ENCODE data around the gene IFNAR1. TPM values are rescaled to one million over a fixed set of nuclear protein-coding genes. Genes with fewer than 3 reads are reported as not detected.

The IFNAR1 gene
- total RNA-seq, 1 experiment from 2014 or later = 14.2 TPM

GRCh38 chr21:33355355-33355754 is 30.6 kb downstream of the IFNAR1 start:
- TF ChIP-seq CTCF (conservative IDR thresholded peaks at IDR 0.05) = no peak
- H3K9me3 Mint-ChIP-seq = no peaks in the 10 kb centered on the region

More at GRCh38 chr21:33355355-33355754, 30.6 kb downstream of the IFNAR1 start:
- no peak overlapping the region for H2BK15ac ChIP-seq (ENCODE audit: low read depth, low read length)
- H2BK20ac ChIP-seq (ENCODE audit: low read depth, low read length, poor library complexity, severe bottlenecking) = no peak overlapping the region
- H3K79me1 ChIP-seq (ENCODE audit: insufficient read depth, low read depth, low read length, poor library complexity, severe bottlenecking) = no peaks in the 10 kb centered on the region
- Mint-ChIP-seq H3K4me3 (no peak overlapping the region), H3K27ac (no peak overlapping the region), H3K36me3 (ENCODE audit: insufficient read depth in 1 of 3, low read depth in 3 of 3) (peaks cover 8 to 30% (median 16%) of the 10 kb centered on the region in 3 experiments; a peak in 5 of 7 replicates), H3K27me3 (ENCODE audit: low read depth) (no peaks in the 10 kb centered on the region), H3K4me1 (no peaks in the 10 kb centered on the region)
- H3K27ac ChIP-seq (ENCODE audit: insufficient read length, low read depth, low read length) = no peak overlapping the region
- H2BK120ac ChIP-seq (ENCODE audit: low read depth, low read length, poor library complexity, severe bottlenecking) = no peak overlapping the region
- no CpG with 5 or more reads among the region's 6 CpGs for WGBS (ENCODE audit: extremely low coverage, insufficient read length, low lambda C conversion rate)
- H3K9ac ChIP-seq (ENCODE audit: extremely low read depth, insufficient read length, low read length) = no peak overlapping the region
- no peaks in the 10 kb centered on the region for H3K4me1 ChIP-seq (ENCODE audit: insufficient read depth, low read length)
- H4K91ac ChIP-seq (ENCODE audit: insufficient read length, low read depth, low read length) = no peak overlapping the region
- H3K18ac ChIP-seq (ENCODE audit: insufficient read length, low read depth, low read length) = no peak overlapping the region
- H4K20me1 ChIP-seq (ENCODE audit: control insufficient read depth, insufficient read depth, insufficient read length) = no peaks in the 10 kb centered on the region
- no peaks in the 10 kb centered on the region for H3K23me2 ChIP-seq (ENCODE audit: insufficient read length, low read depth, low read length, poor library complexity, severe bottlenecking)
- H3K9me3 ChIP-seq (ENCODE audit: control insufficient read depth, low read depth, low read length) = no peaks in the 10 kb centered on the region
- no peak overlapping the region for H3K14ac ChIP-seq (ENCODE audit: insufficient read depth, low read length)
- H3K4ac ChIP-seq (ENCODE audit: low read depth, low read length) = no peak overlapping the region
- H2BK5ac ChIP-seq (ENCODE audit: insufficient read length, low read length) = no peak overlapping the region
- no peak overlapping the region for H2AK5ac ChIP-seq (ENCODE audit: insufficient read length, low read length)
- no peak overlapping the region for H2BK12ac ChIP-seq (ENCODE audit: insufficient read length, low read depth, low read length)
- no peak overlapping the region for H2AFZ ChIP-seq (ENCODE audit: low read length)
- H3K56ac ChIP-seq (ENCODE audit: insufficient read length, low read depth, low read length) = no peak overlapping the region
- H3K79me2 ChIP-seq (ENCODE audit: insufficient read depth, low read length) = no peaks in the 10 kb centered on the region
- no peaks in the 10 kb centered on the region for H3K27me3 ChIP-seq (ENCODE audit: insufficient read depth, low read length)
- H3T11ph ChIP-seq (ENCODE audit: low read length) = no peak overlapping the region
- H4K8ac ChIP-seq (replicated peaks; ENCODE audit: insufficient read length, low read depth, low read length) = no peak overlapping the region
- H3K23ac ChIP-seq (ENCODE audit: insufficient read length, low read depth, low read length) = no peak overlapping the region
- H4K5ac ChIP-seq (ENCODE audit: insufficient read length, low read depth, low read length) = no peak overlapping the region
- no peak for DNase-seq
- H3K4me2 ChIP-seq (ENCODE audit: insufficient read depth, insufficient read length, low read length) = no peak overlapping the region
